GM23338 (cell line): ENCODE results near the gene ADGRF1.

Source experiments
- CTCF ChIP-seq, 2 experiments: fragments of 200-600 bp in 1 of 2; sonication (generic) in 1 of 2; conservative IDR thresholded peaks; 2 replicates each; pipeline versions ENCODE4 v1.5.1 to v1.6.1; 2016 to 2017; ENCODE audit warnings: antibody characterized with exemption in 2 of 2, low read depth in 2 of 2, mild to moderate bottlenecking in 2 of 2, moderate library complexity in 1 of 2
- EZH2 ChIP-seq: fragments of 200-600 bp; sonication (generic); IDR thresholded peaks from one replicate; pipeline ENCODE4 v1.8.0; 2017; ENCODE audit warnings: antibody characterized with exemption, mild to moderate bottlenecking, low read depth; ENCODE audit not compliant: unreplicated experiment
- EZH2phosphoT487 ChIP-seq: fragments of 200-600 bp; sonication (generic); IDR thresholded peaks from one replicate; pipeline ENCODE4 v1.8.1; 2018; ENCODE audit warnings: antibody characterized with exemption; ENCODE audit not compliant: unreplicated experiment
- POLR2AphosphoS5 ChIP-seq: IDR thresholded peaks from 2 replicates; pipeline ENCODE4 v1.6.1; 2016; ENCODE audit warnings: antibody characterized with exemption, low read depth
- ZNF331 ChIP-seq: fragments of 250-450 bp; sonication (Bioruptor Pico); IDR thresholded peaks from 2 replicates; pipeline ENCODE4 v1.5.0; 2020; ENCODE audit warnings: low read depth, mild to moderate bottlenecking, moderate library complexity

DNA sequence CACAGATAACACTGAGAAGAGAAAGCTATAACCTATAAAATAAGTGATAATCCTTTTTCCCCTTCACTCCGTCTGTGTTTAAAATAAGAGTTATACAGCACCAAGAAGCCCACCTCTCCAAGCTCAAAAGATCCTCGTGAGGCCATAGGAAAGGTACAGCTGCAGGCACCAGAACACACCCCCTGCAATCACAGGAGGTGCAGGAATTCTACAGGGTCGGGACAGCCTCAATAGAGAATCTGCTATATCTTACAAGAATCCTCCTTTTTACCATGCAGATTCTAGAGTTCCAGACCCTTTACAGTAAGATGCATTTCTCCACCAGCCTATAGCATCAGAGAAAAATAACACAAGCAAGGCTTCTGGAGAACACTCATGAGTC lies 5.0 kb upstream of the ADGRF1 start:
- TF ChIP-seq CTCF (conservative IDR thresholded peaks at IDR 0.05; ENCODE audit: low read depth in 2 of 2) (no peak), ZNF331 (no peak), EZH2 (no peak), EZH2phosphoT487 (no peak), POLR2AphosphoS5 (no peak)
